Right lobe of liver (tissue), 4 donors: Measurements from ENCODE around the gene FUCA1.

Source experiments
- POLR2A ChIP-seq: fragments of 450-650 bp; IDR thresholded peaks from one replicate; pipeline ENCODE4 v1.6.1; 2017; ENCODE audit warnings: antibody characterized with exemption, mild to moderate bottlenecking
- TF ChIP-seq, protein P1 (sequence below), 4 donors: fragments of 200-600 bp in 3 of 4; fragments of 450-650 bp in 1 of 4; IDR thresholded peaks; one replicate each; pipeline versions ENCODE4 v1.5.1 to v1.8.0; 2016 to 2022; ENCODE audit warnings: antibody characterized with exemption in 4 of 4, mild to moderate bottlenecking in 2 of 4
- donor health status: DM: no; HTN: no; CAD: no.
- donor health status: DM: no; HTN: no; CAD: no.
- donor health status: DM: no; HTN: yes; CAD: no.

GRCh38 chr1:23836037-23836436, 32.1 kb downstream of the FUCA1 start:
- TF ChIP-seq, protein P1, sequence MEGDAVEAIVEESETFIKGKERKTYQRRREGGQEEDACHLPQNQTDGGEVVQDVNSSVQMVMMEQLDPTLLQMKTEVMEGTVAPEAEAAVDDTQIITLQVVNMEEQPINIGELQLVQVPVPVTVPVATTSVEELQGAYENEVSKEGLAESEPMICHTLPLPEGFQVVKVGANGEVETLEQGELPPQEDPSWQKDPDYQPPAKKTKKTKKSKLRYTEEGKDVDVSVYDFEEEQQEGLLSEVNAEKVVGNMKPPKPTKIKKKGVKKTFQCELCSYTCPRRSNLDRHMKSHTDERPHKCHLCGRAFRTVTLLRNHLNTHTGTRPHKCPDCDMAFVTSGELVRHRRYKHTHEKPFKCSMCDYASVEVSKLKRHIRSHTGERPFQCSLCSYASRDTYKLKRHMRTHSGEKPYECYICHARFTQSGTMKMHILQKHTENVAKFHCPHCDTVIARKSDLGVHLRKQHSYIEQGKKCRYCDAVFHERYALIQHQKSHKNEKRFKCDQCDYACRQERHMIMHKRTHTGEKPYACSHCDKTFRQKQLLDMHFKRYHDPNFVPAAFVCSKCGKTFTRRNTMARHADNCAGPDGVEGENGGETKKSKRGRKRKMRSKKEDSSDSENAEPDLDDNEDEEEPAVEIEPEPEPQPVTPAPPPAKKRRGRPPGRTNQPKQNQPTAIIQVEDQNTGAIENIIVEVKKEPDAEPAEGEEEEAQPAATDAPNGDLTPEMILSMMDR (IDR thresholded peaks at IDR 0.05): no peak
- no peak for TF ChIP-seq POLR2A
